Measurements from ENCODE around the gene CCZ1.
"Not testable (repeated sequence)": the region's sequence is repeated elsewhere in the genome, so short reads cannot be mapped to it uniquely, and the experiment has no call there.

Gene CCZ1

DNA sequence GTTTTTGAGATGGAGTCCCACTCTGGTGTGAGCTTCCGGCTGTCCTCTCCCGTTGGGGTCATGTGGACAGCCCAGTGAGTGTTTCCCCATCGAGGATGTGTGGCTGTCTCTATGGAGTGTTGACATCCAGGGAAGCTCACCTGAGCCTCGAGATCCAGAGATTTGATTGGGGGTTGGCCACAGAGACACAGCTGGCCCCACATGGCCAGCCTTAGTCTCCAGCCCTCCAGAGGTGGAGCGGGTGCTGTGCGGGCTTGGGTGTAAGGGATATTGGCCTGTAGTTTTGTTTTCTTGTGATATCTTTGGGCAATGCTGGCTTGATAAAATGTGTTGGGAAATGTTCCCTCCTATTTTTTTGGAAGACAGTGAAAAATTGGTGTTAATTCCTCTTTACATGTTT, 18.0 kb downstream of the CCZ1 start:
- not testable (repeated sequence) for DNase-seq

DNA sequence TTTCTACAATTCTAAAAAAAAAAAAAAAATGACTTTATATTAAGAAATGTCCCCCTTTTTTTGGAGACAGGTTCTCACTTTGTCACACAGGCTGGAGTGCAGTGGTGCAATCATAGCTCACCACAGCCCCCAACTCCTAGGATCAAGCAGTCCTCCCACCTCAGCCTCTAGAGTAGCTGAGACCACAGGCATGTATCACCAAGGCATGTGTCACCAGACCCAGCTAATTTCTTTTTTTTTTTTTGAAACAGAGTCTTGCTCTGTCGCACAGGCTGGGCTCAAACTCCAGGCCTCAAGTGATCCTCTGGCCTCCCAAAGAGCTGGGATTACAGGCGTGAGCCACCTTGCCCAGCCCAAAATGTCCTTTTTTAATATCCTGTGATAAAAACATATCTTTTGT, 25.6 kb downstream of the CCZ1 start:
- DNase-seq, result not testable (repeated sequence)

DNA sequence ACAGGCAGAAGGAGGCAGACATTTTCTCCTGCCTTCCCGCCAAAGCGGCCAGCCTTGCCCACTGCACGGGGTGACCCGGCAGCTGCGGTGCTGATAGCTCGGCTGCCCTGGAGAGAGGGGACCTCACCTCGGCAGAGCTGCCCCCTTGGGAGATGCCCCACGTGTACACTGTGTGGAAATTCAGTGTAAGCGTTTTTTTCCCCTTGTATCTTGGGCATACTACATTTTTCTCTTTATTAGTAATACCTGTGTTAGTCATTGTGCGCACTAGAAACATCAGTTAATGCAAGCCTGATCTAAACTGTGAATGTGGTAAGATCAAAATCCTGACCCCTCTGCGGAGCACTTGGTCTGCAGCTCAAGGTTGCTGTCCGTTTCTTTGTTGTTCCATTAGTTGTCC, 26.1 kb downstream of the CCZ1 start:
- DNase-seq, result not testable (repeated sequence)

DNA sequence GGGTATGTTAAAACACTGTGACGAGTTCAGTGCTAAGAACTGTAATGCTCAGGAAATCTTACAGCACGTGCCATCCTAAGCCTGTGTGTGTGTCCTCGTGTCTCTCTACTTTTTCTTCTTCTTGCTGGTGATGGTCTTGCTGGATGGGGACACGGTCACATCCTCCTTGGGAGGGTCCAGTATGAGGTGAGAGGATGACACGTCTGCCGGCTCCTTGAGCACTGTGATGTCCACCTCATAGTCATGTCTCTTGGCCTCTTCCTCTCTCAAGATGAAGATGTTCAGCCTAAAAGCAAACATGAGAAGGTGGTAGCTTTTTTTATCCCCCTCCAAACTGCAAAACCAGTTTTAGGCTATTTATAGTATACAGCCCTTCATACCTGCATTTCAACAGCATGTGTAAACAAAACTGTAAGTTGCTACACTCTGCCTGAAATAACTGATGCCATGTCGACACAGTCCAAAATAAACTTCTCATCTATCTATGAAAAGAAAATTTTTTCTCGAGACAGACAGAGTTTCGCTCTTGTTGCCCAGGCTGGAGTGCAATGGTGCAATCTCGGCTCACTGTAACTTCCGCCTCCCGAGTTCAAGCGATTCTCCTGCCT, 27.8 kb downstream of the CCZ1 start:
- DNase-seq, result not testable (repeated sequence)

DNA sequence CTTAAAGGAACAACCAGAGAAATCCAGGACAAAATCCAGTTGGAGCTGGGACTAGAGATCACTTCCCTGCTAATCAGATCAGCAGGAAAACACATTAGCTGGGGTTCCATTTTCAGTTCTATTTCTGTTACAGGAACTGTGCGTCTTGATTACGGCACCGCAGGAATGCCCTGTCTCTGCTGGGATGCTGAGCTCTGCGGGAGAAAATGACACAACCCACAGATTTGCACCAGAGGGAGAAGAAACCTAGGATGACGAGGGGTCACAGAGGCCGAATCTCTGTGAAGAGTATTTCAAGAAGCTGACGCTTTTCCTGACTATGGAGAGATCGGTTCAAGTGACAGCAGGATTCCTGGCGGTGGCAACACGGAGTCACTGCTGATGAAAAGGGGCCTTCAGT, 31.8 kb downstream of the CCZ1 start:
- not testable (repeated sequence) for DNase-seq

DNA sequence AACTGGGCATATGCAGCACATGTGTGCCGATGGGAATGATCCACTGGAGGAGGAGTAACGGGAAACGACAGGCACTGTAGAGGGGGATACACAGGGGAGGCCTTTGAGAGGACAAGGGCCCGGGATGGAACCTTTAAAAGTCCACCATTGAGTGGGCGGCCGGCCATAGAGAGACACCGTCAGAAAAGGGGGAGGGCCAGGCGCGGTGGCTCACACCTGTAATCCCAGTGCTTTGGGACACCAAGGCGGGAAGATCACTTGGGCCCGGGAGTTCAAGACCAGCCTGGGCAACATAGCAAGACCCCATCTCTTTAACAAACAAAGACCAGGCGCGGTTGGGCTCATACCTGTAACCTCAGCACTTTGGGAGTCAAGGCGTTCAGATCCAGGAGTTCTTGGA, 32.7 kb downstream of the CCZ1 start:
- DNase-seq, result not testable (repeated sequence)

DNA sequence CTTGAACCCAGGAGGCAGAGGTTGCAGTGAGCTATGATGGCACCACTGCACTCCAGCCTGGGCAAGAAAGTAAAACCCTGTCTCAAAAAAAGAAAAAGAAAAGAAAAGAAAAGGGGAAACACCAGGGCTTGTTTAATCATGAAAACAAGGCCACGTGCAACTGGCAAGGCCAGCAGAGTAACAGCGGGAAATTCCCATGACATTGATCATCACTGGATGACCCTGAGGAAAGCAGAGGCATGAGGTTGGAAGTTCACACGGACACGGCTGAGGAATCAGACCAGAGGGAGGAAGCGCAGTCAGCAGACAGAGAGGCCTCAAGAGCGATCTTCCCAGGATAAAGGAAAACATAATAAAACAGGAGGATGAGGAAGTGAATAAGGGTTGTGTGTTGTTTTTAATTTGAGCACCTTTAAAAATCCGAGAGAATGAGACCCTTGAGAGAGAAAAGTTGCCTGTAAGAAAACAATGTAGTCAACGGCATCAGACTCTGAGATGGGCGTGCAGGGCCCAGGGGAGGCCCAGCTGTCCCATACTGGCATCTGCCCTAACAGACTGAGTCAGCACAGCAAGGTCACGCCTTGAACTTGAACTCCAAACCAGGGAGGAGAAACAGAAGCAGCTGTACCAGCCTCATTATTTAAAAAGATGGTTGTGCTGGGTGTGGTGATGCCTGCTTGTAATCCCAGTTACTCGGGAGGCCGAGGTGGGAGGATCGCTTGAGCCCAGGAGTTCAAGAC, 33.5 kb downstream of the CCZ1 start:
- not testable (repeated sequence) for DNase-seq

DNA sequence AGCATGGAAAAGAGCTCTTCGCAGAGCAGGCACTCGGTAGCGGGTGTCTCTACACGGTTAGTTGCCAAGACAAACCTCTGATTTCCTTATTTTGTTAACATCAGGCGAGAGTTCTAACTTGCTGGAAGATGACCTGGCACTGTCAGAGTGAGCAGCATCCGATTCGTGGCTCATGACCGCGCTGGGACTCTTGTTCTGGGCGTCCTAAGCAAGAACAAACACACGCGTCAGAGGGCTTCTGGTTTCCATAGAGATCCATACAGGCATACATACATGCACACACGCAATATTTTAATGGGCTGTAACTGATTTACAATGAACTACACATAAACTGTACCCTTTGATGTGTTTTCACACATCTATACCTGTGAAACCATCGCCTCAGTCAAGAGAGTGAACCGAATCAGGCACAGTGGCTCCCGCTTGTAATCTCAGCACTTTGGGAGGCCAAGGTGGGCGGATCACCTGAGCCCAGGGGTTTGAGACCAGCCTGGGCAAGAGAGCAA, 36.5 kb downstream of the CCZ1 start:
- DNase-seq, result not testable (repeated sequence)

DNA sequence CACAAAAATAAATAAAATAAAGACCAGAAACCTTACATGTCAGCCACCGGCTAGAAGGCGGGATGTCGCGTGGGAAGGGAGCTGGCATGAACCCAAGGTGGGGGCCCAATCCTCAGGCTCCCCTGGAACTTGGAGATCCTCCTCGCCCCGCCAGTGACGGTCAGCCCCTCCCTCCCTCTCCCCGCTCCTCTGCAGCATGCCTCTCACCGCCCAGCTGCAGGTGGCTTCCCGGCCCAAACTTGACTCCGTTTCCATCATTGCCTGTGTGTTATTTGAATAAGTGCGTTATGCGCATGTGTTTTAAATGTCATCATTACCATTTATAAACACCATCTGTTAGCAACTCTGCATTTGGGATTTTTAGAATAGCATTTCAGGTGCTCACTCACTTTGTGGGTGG, 64.7 kb downstream of the CCZ1 start:
- DNase-seq, result not testable (repeated sequence)

DNA sequence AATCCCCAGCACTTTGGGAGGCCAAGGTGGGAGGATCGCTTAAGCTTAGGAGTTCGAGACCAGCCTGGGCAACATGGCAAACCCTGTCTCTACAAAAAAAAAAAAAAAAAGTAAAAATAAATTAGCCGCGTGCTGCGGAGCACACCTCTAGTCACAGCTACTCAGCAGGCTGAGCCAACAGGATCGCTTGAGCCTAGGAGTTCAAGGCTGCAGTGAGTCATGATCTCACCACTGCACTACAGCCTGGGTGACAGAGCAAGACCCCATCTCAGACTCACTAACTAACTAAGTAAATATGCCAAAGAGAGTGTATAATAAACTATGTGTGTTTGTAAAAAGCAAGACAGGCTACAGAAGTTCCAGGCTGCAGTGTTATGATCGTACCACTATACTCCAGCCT, 65.3 kb downstream of the CCZ1 start:
- not testable (repeated sequence) for DNase-seq

DNA sequence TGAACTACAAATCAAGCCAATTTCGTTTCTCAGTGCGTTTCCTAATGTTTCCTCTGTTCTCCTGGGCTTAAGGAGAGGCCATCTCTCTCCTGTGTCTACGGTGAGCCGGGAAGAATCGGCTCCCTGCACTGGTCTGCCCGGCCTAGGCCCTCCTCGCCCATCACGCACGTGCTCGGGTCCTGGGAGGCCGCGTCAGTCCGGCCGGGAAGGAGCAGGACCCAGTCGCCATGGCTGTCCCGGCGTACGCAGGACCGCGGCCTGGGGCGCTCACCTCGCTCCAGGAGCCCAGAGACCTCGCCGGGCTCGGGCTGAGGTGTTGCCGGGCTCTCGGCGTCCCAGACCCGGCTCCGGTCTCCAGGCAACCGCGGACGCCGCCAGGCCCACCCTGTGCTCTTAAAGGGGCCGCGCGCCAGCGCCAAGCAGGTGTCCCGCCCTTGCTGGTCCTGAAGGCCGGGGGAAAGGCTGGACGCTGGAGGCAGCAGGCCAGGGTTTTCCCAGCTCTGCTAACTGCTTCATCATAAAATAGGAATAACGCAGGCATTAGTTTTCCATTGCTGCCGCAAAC, 71.9 kb downstream of the CCZ1 start, which contains the start of gene RSPH10B:
Gene RSPH10B, minus strand, starts transcription at position 343 of the 565 bp plus-strand sequence. CDS start 3,573 bp downstream, outside the sequence.
- not testable (repeated sequence) for DNase-seq

DNA sequence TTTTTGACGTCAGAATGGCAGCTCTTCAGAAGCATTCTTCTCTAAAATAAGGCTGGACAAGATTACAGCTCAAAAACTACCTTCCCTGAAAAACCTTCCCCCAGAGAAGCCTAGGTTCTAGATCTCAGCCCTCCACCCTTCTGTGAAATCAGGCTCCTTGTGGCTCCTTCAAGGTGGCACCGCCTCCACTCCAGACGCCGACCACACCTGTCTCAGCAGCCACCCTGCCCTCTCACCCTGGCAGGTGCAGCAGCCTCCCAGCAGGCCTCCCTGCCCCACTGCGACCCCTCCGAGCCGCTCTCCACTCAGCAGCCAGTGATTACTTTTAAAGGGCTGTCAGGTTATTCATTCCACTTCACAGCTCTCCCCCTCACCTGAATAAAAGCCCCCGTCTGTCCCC, 75.0 kb downstream of the CCZ1 start:
- DNase-seq, result not testable (repeated sequence)

Data from COR-L47 (cell line).